LNCAP (cell line): ENCODE measurements around the gene NUP107.

Experiments
- CTCF ChIP-seq: fragments of 450-650 bp; IDR thresholded peaks from 2 replicates; pipeline ENCODE4 v1.5.1; 2017; ENCODE audit warnings: mild to moderate bottlenecking

Gene NUP107

GRCh38 chr12:68776976-68777610 is 90.3 kb downstream of the NUP107 start:
- TF ChIP-seq CTCF, result no peak

- no peak for TF ChIP-seq CTCF
These were observed 92.5 kb downstream of the NUP107 start for GRCh38 chr12:68779280-68779679.

- no peak for TF ChIP-seq CTCF
These were observed 94.0 kb downstream of the NUP107 start for GRCh38 chr12:68780731-68781130.

GRCh38 chr12:68781728-68782127 is 95.0 kb downstream of the NUP107 start:
- no peak for TF ChIP-seq CTCF

GRCh38 chr12:68784015-68784414 is 97.2 kb downstream of the NUP107 start:
- TF ChIP-seq CTCF, result no peak

GRCh38 chr12:68785358-68785757 is 98.6 kb downstream of the NUP107 start:
- no peak for TF ChIP-seq CTCF

- no peak for TF ChIP-seq CTCF
These were observed 99.0 kb downstream of the NUP107 start for GRCh38 chr12:68785823-68786222.

- peak; percentile 38; the same call in 1 of the 2 replicates for TF ChIP-seq CTCF
These were observed 100.2 kb downstream of the NUP107 start for GRCh38 chr12:68786929-68787328.
